ENCODE results near the gene TIPRL. TPM values are rescaled to one million over a fixed set of nuclear protein-coding genes. Genes with fewer than 3 reads are reported as not detected.

The TIPRL gene
- total RNA-seq, 1 experiment from 2014 or later: 68.5 TPM

GRCh38 chr1:168229893-168230292 is 51.1 kb downstream of the TIPRL start:
- no peak overlapping the region for H3K4me3 ChIP-seq
- no peaks in the 10 kb centered on the region for H3K9me3 ChIP-seq (replicated peaks)
- no peak for DNase-seq (ENCODE audit: low read depth in 1 of 2, low spot score in 2 of 2)
- peaks cover 37% of the 10 kb centered on the region for H3K4me1 ChIP-seq (replicated peaks)
- peaks cover 51% of the 10 kb centered on the region for H3K36me3 ChIP-seq
- H3K27me3 ChIP-seq (replicated peaks): no peaks in the 10 kb centered on the region
- H3K27ac ChIP-seq: no peak overlapping the region

GRCh38 chr1:168230709-168231108 is 51.9 kb downstream of the TIPRL start:
- H3K27me3 ChIP-seq (replicated peaks): no peaks in the 10 kb centered on the region
- no peaks in the 10 kb centered on the region for H3K9me3 ChIP-seq (replicated peaks)
- peaks cover 58% of the 10 kb centered on the region for H3K36me3 ChIP-seq
- no peak overlapping the region for H3K27ac ChIP-seq
- H3K4me1 ChIP-seq (replicated peaks): peaks cover 30% of the 10 kb centered on the region
- H3K4me3 ChIP-seq: no peak overlapping the region
- no peak for DNase-seq (ENCODE audit: low read depth in 1 of 2, low spot score in 2 of 2)

- H3K27me3 ChIP-seq (replicated peaks): no peaks in the 10 kb centered on the region
- H3K36me3 ChIP-seq: peaks cover 77% of the 10 kb centered on the region
- DNase-seq (ENCODE audit: low read depth in 1 of 2, low spot score in 2 of 2): peak in 1 of 2 experiments; percentile 34
- no peaks in the 10 kb centered on the region for H3K4me1 ChIP-seq (replicated peaks)
- H3K27ac ChIP-seq: no peak overlapping the region
- no peak overlapping the region for H3K4me3 ChIP-seq
- H3K9me3 ChIP-seq (replicated peaks): no peaks in the 10 kb centered on the region
Measured at GRCh38 chr1:168234846-168235547, 56.2 kb downstream of the TIPRL start.

- H3K4me3 ChIP-seq: no peak overlapping the region
- peak in 1 of 2 experiments; percentile 16 for DNase-seq (ENCODE audit: low read depth in 1 of 2, low spot score in 2 of 2)
- H3K27me3 ChIP-seq (replicated peaks): no peaks in the 10 kb centered on the region
- no peaks in the 10 kb centered on the region for H3K4me1 ChIP-seq (replicated peaks)
- H3K9me3 ChIP-seq (replicated peaks): no peaks in the 10 kb centered on the region
- peaks cover 77% of the 10 kb centered on the region for H3K36me3 ChIP-seq
- H3K27ac ChIP-seq: no peak overlapping the region
Measured at GRCh38 chr1:168235548-168235885, 56.8 kb downstream of the TIPRL start.

GRCh38 chr1:168235937-168236336 is 57.2 kb downstream of the TIPRL start:
- DNase-seq (ENCODE audit: low read depth in 1 of 2, low spot score in 2 of 2): no peak
- H3K27ac ChIP-seq: no peak overlapping the region
- H3K4me1 ChIP-seq (replicated peaks): no peaks in the 10 kb centered on the region
- no peaks in the 10 kb centered on the region for H3K27me3 ChIP-seq (replicated peaks)
- peaks cover 77% of the 10 kb centered on the region for H3K36me3 ChIP-seq
- no peaks in the 10 kb centered on the region for H3K9me3 ChIP-seq (replicated peaks)
- H3K4me3 ChIP-seq: no peak overlapping the region

GRCh38 chr1:168236836-168237611 is 58.3 kb downstream of the TIPRL start:
- H3K9me3 ChIP-seq (replicated peaks): no peaks in the 10 kb centered on the region
- H3K27me3 ChIP-seq (replicated peaks): no peaks in the 10 kb centered on the region
- no peak for DNase-seq (ENCODE audit: low read depth in 1 of 2, low spot score in 2 of 2)
- H3K4me3 ChIP-seq: no peak overlapping the region
- H3K27ac ChIP-seq: no peak overlapping the region
- H3K4me1 ChIP-seq (replicated peaks): no peaks in the 10 kb centered on the region
- H3K36me3 ChIP-seq: peaks cover 79% of the 10 kb centered on the region

- DNase-seq (ENCODE audit: low read depth in 1 of 2, low spot score in 2 of 2): no peak
- Histone ChIP-seq H3K27ac (no peak overlapping the region), H3K36me3 (peaks cover 70% of the 10 kb centered on the region)
Measured at GRCh38 chr1:168243198-168243597, 64.4 kb downstream of the TIPRL start.

GRCh38 chr1:168243636-168244212 is 65.0 kb downstream of the TIPRL start:
- Histone ChIP-seq H3K27ac (no peak overlapping the region), H3K27me3 (replicated peaks) (no peaks in the 10 kb centered on the region; the same call in 1 of the 2 replicates), H3K4me3 (no peak overlapping the region), H3K36me3 (peaks cover 72% of the 10 kb centered on the region), H3K9me3 (replicated peaks) (no peaks in the 10 kb centered on the region; the same call in 1 of the 2 replicates), H3K4me1 (replicated peaks) (no peaks in the 10 kb centered on the region)
- no peak for DNase-seq (ENCODE audit: low read depth in 1 of 2, low spot score in 2 of 2)

More at GRCh38 chr1:168243198-168243597, 64.4 kb downstream of the TIPRL start:
- H3K4me1 ChIP-seq (replicated peaks): no peaks in the 10 kb centered on the region
- no peak overlapping the region for H3K4me3 ChIP-seq
- no peaks in the 10 kb centered on the region; the same call in 1 of the 2 replicates for H3K27me3 ChIP-seq (replicated peaks)
- no peaks in the 10 kb centered on the region; the same call in 1 of the 2 replicates for H3K9me3 ChIP-seq (replicated peaks)

GRCh38 chr1:168245042-168245441 is 66.3 kb downstream of the TIPRL start:
- no peaks in the 10 kb centered on the region for H3K4me1 ChIP-seq (replicated peaks)
- peaks cover 71% of the 10 kb centered on the region for H3K36me3 ChIP-seq
- H3K27me3 ChIP-seq (replicated peaks): no peaks in the 10 kb centered on the region; the same call in 1 of the 2 replicates
- H3K4me3 ChIP-seq: no peak overlapping the region
- H3K9me3 ChIP-seq (replicated peaks): no peaks in the 10 kb centered on the region; the same call in 1 of the 2 replicates
- DNase-seq (ENCODE audit: low read depth in 1 of 2, low spot score in 2 of 2): no peak
- H3K27ac ChIP-seq: no peak overlapping the region

GRCh38 chr1:168246506-168246905 is 67.7 kb downstream of the TIPRL start:
- no peak overlapping the region for H3K27ac ChIP-seq
- H3K4me1 ChIP-seq (replicated peaks): no peaks in the 10 kb centered on the region
- H3K36me3 ChIP-seq: peaks cover 69% of the 10 kb centered on the region
- H3K4me3 ChIP-seq: no peak overlapping the region
- H3K27me3 ChIP-seq (replicated peaks): no peaks in the 10 kb centered on the region; the same call in 1 of the 2 replicates
- DNase-seq (ENCODE audit: low read depth in 1 of 2, low spot score in 2 of 2): no peak
- H3K9me3 ChIP-seq (replicated peaks): no peaks in the 10 kb centered on the region; the same call in 1 of the 2 replicates

Other genes with a start within 250 kb of the TIPRL start
- gene DCAF6, start 242.3 kb upstream of the TIPRL start, total RNA-seq (2014; rRNA removed; shearing (Covaris generic)): 13.6 and 24.0 TPM in 2 replicates
- gene MPC2, start 241.9 kb upstream of the TIPRL start, total RNA-seq (2014; rRNA removed; shearing (Covaris generic)): 34.8 and 54.4 TPM in 2 replicates
- gene GPR161, start 42.0 kb upstream of the TIPRL start, total RNA-seq (2014; rRNA removed; shearing (Covaris generic)): 9.6 and 9.8 TPM in 2 replicates
- gene SFT2D2, start 47.0 kb downstream of the TIPRL start, total RNA-seq (2014; rRNA removed; shearing (Covaris generic)): 26.9 and 39.4 TPM in 2 replicates
- gene TBX19, start 101.9 kb downstream of the TIPRL start, total RNA-seq (2014; rRNA removed; shearing (Covaris generic)): 0.47 and 1.4 TPM in 2 replicates